RWPE2 (cell line): ENCODE data around the gene ST8SIA1.

Experiments
- ATAC-seq: fragments of 200-7000 bp; cut with Tn5 transposase; 3 replicates; pipeline ENCODE4 v1.9.1; 2021; ENCODE audit warnings: low read depth
- DNase-seq: peaks from one replicate; pipeline ENCODE4 v3.0.0-alpha.2; 2020; ENCODE audit warnings: low spot score
- H3K27ac ChIP-seq: fragments of 450-650 bp; 2 replicates; pipeline ENCODE4 v1.5.1; 2017; ENCODE audit warnings: mild to moderate bottlenecking; ENCODE audit not compliant: poor library complexity, severe bottlenecking
- H3K27me3 ChIP-seq: fragments of 250-450 bp; sonication (Bioruptor Pico); 2 replicates; pipeline ENCODE4 v1.5.1; 2021; ENCODE audit warnings: mild to moderate bottlenecking, moderate library complexity; ENCODE audit not compliant: insufficient read depth, poor library complexity, severe bottlenecking
- H3K36me3 ChIP-seq: fragments of 250-450 bp; sonication (Bioruptor Pico); 2 replicates; pipeline ENCODE4 v1.5.1; 2020; ENCODE audit warnings: low read depth, mild to moderate bottlenecking, moderate library complexity
- H3K4me1 ChIP-seq: fragments of 250-450 bp; sonication (Bioruptor Pico); 2 replicates; pipeline ENCODE4 v1.5.1; 2021; ENCODE audit warnings: mild to moderate bottlenecking, moderate library complexity; ENCODE audit not compliant: insufficient read depth, poor library complexity, severe bottlenecking
- H3K4me3 ChIP-seq: fragments of 250-450 bp; sonication (Bioruptor Pico); 2 replicates; pipeline ENCODE4 v1.5.1; 2021; ENCODE audit warnings: mild to moderate bottlenecking, moderate library complexity; ENCODE audit not compliant: severe bottlenecking
- H3K9me3 ChIP-seq: fragments of 250-450 bp; sonication (Bioruptor Pico); 2 replicates; pipeline ENCODE4 v1.5.1; 2021; ENCODE audit warnings: mild to moderate bottlenecking, moderate library complexity; ENCODE audit not compliant: severe bottlenecking
- CTCF ChIP-seq: fragments of 450-650 bp; IDR thresholded peaks from one replicate; pipeline ENCODE4 v1.5.1; 2017; ENCODE audit warnings: mild to moderate bottlenecking, moderate library complexity; ENCODE audit not compliant: poor library complexity, severe bottlenecking

The ST8SIA1 gene

GRCh38 chr12:22190969-22191368 is 143.5 kb downstream of the ST8SIA1 start:
- Histone ChIP-seq H3K27me3 (no peaks in the 10 kb centered on the region), H3K4me1 (no peaks in the 10 kb centered on the region), H3K27ac (no peak overlapping the region), H3K4me3 (no peak overlapping the region), H3K9me3 (no peaks in the 10 kb centered on the region), H3K36me3 (no peaks in the 10 kb centered on the region)
- TF ChIP-seq CTCF = no peak
- no peak for DNase-seq
- no peak for ATAC-seq

- Histone ChIP-seq H3K9me3 (no peaks in the 10 kb centered on the region), H3K36me3 (no peaks in the 10 kb centered on the region), H3K4me3 (no peak overlapping the region), H3K4me1 (no peaks in the 10 kb centered on the region), H3K27ac (no peak overlapping the region), H3K27me3 (no peaks in the 10 kb centered on the region)
- TF ChIP-seq CTCF = no peak
- DNase-seq (no peak), ATAC-seq (no peak)
These were observed 146.1 kb downstream of the ST8SIA1 start for GRCh38 chr12:22188431-22188830.

- Histone ChIP-seq H3K4me1 (no peaks in the 10 kb centered on the region), H3K27ac (no peak overlapping the region)
- ATAC-seq = no peak
These were observed 153.8 kb downstream of the ST8SIA1 start for GRCh38 chr12:22180705-22181104.

GRCh38 chr12:22173177-22173576 is 161.3 kb downstream of the ST8SIA1 start:
- Histone ChIP-seq H3K4me1 (no peaks in the 10 kb centered on the region), H3K36me3 (no peaks in the 10 kb centered on the region), H3K9me3 (no peaks in the 10 kb centered on the region), H3K4me3 (no peak overlapping the region), H3K27me3 (no peaks in the 10 kb centered on the region), H3K27ac (no peak overlapping the region)
- ATAC-seq (no peak), DNase-seq (no peak)
- peak; percentile 25 for TF ChIP-seq CTCF

More at GRCh38 chr12:22180705-22181104, 153.8 kb downstream of the ST8SIA1 start:
- Histone ChIP-seq H3K27me3 (no peaks in the 10 kb centered on the region), H3K4me3 (no peak overlapping the region), H3K9me3 (no peaks in the 10 kb centered on the region), H3K36me3 (no peaks in the 10 kb centered on the region)
- TF ChIP-seq CTCF = no peak
- DNase-seq = no peak

GRCh38 chr12:22172501-22172900 is 162.0 kb downstream of the ST8SIA1 start:
- DNase-seq = no peak
- ATAC-seq = no peak
- H3K27ac ChIP-seq = no peak overlapping the region

More at GRCh38 chr12:22172501-22172900, 162.0 kb downstream of the ST8SIA1 start:
- Histone ChIP-seq H3K27me3 (no peaks in the 10 kb centered on the region), H3K4me3 (no peak overlapping the region), H3K36me3 (no peaks in the 10 kb centered on the region), H3K9me3 (no peaks in the 10 kb centered on the region), H3K4me1 (no peaks in the 10 kb centered on the region)
- no peak for TF ChIP-seq CTCF
